HG03354 (cell line): ENCODE data around the gene FAXDC2.
"Not testable (repeated sequence)": the region's sequence is repeated elsewhere in the genome, so short reads cannot be mapped to it uniquely, and the experiment has no call there.

ENCODE experiments used
- ATAC-seq: cut with Tn5 transposase; IDR thresholded peaks from one replicate; pipeline ENCODE4 v1.9.1; 2021; ENCODE audit warnings: mild to moderate bottlenecking; ENCODE audit not compliant: unreplicated experiment, poor library complexity, severe bottlenecking

Gene FAXDC2

GRCh38 chr5:154835701-154836052 lies 14.7 kb downstream of the FAXDC2 start:
- not testable (repeated sequence) for ATAC-seq

DNA sequence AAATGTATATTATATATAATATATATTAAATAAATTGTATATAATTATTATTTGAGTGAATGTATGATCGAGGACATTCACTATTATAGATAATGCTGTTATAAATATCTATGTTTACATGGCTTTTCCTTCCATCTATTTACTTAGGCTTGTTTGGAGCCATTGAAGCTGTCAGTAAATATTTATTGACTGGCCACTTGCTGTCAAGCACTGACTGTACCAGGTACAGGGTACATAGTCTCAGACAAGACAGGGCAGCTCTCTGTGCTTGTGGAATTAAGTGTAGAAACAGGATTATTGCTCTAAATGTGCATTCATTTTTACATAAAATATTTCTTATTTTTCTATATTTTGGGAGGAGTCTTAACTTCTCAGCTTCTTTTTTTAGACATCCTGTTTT lies 16.4 kb downstream of the FAXDC2 start:
- ATAC-seq, result no peak

- not testable (repeated sequence) for ATAC-seq
Observed at GRCh38 chr5:154832804-154833203, 17.6 kb downstream of the FAXDC2 start.

DNA sequence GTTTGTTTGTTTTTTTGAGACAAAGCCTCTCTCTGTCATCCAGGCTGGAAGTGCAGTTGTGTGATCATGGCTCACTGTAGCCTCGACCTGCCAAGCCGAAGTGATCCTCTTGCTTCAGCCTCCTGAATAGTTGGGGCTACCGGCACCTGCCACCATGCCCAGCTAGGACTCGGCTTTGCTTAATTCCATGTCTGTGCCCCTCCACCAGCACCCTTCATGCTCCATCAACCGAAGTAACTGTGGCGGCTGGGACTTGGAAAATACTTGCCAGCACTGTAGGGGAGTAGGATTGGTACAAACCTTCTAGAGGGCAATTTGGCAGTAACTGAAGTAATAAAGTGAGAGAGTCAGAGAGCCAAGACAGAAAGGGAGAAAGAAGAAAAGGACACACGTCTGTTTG lies 19.0 kb downstream of the FAXDC2 start:
- no peak for ATAC-seq

GRCh38 chr5:154830596-154830995 lies 19.8 kb downstream of the FAXDC2 start:
- ATAC-seq, result no peak

DNA sequence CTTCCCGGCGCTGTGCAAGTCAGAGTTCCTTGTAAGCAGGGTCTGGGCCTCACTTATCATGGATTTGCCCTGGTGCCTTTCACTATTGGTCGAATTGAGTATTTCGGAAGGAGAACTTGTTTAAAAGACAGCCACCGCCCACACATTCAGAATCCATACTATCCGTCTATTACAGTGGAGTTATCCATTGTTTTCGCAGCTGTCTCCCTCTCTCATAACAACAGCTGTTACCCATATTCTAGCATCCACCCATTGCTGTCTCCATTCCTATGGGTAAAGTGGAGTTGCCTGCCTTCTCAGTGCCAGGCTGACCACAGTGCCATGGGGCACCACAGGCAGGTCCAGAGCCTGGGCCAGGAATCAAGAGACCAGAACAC lies 20.2 kb downstream of the FAXDC2 start:
- no peak for ATAC-seq

- no peak for ATAC-seq
Observed at GRCh38 chr5:154829589-154830218, 20.7 kb downstream of the FAXDC2 start.

GRCh38 chr5:154829181-154829588 lies 21.2 kb downstream of the FAXDC2 start:
- no peak for ATAC-seq

GRCh38 chr5:154824070-154824469 lies 26.3 kb downstream of the FAXDC2 start:
- ATAC-seq, result no peak

DNA sequence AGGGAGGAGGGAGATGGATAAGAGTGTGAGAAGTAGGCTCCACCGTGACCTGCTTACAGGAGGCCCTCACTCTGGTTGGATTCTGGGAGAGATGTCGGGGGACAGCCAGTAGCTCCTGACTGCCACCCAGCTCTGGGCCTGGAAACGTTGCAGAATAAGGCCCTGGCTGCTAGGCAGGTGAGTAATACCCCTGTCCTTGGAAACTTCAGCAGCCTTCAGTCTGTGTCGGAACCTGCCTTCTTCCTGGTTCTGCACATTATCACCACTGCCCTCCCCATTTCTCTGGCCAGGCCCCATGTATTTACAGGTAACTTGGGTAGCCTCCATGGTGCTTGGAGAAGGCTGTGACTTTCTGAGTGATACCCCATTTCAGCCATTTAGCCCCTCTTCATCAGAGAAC lies 26.8 kb downstream of the FAXDC2 start:
- no peak for ATAC-seq

DNA sequence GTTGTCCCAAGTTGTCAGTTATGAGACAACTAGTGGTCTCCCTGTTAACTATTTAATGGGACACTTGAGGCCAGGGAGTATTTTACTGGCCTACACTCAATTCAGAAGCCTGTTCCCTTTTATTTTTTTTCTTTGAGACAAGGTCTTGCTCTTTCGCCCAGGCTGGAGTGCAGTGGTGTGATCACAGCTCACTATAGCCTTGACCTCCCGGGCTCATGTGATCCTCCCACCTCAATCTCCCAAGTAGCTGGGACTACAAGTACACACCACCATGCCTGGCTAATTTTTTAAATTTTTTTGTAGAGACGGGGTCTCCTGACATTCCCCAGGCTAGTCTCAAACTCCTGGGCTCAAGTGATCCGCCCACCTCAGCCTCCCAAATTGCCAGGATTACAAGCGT lies 27.5 kb downstream of the FAXDC2 start:
- not testable (repeated sequence) for ATAC-seq

DNA sequence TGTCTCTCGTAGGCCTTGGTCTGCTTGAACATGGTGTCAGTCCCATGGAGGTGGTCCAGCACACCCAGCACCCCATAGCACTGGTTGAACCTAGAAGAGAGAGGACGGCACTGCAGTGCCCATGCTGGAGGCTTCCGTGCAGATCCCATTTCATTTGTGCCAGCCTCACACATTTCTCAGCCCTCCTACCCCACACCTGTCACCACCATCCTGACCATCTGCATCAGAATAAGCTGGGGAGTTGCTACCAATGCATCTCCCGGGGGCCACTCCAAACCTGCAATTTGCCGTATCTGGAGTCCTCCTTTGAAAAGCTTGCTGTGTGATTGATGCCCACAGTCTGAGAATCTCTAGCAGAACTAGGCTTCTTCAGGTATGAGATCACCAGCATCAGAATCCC lies 30.0 kb downstream of the FAXDC2 start:
- no peak for ATAC-seq

DNA sequence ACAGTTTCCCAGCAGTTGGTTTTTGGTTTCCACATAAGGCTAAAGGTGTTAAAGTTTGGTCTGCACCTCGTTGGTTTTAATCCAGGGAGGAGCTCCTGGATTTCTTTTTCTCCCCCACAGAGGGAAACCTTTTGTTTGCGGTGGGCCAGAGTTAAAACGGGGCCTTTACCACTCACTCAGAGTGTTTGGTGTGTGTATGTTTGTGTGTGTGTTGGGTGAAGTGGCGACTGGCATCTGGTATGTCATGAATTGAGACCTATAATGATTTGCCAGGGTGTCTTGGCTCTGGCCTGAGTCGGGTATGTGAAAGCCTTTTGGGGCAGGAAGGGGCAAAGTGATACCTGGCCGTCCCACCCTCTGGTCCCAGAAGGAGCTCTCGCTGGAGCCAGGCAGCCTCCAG lies 30.9 kb downstream of the FAXDC2 start:
- no peak for ATAC-seq

- no peak for ATAC-seq
Observed at GRCh38 chr5:154818471-154819116, 31.8 kb downstream of the FAXDC2 start.

DNA sequence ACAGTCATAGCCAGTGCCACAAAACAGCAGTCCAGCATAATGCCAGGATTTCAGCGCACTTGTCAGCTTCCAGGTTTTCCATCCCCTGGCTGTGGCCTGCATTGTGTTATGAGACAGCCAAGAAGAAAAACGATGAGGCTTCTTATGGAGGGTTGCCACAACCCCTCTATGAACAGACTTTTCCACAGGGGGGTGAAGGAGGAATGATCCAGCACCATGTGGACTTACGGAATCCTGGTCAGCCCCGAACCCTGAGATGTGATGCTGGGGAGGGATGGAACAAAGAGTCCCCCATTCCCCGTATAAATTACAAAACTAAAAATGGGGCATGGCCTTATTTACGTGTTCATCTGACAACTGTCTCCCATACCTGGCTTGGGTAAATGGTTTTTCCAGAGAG lies 32.6 kb downstream of the FAXDC2 start:
- ATAC-seq, result no peak

DNA sequence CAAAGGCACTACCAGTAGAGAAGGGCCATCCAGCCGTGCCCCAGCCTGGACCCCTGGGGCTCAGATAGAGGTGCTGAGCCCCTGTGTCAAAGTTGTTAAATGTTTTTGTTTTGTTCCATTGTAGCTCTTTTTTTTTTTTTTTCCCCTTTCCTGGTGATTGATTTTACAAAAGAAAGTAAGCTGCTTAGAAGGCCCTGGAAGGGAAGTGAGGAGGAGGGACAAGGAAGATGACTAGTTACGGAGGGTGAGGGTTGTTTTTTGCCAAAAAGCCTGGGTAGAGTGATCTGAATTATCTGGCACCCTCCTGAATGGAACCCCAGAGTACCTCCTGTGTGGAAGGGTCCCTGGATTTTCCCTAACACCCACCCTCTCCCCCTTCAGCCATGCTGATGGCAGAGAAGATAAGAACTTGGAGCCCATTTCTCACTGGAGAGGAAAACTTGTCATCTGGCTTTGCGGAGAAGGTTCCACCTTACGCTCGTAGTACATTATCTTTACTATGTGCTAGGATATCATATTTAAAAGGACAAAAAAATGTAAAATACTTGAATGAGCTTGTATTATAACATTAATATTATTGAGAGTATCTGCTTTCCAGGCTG lies 33.4 kb downstream of the FAXDC2 start:
- ATAC-seq, result no peak

GRCh38 chr5:154815684-154816247 lies 34.6 kb downstream of the FAXDC2 start:
- no peak for ATAC-seq

DNA sequence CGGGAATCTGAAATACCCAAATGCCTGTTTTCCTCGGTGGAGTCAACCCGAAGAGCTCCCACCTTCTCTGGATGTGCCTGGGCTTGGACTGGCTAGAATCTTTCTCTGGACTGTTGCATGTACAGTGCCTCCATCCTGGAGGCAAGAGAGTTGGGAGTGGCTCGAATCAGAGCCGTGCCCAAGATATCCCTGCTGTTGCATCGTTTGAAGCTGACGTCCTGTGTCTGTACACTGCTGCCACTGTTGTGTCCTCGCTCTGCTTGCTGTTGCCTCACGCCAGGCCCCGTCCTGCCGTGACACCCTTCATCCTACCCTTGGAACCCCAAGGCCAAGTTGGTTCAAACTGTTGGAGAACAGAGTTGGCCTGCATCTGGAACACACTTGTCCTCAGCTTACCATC lies 35.4 kb downstream of the FAXDC2 start:
- ATAC-seq, result no peak

GRCh38 chr5:154813736-154814135 lies 36.7 kb downstream of the FAXDC2 start:
- ATAC-seq, result no peak

- no peak for ATAC-seq
Observed at GRCh38 chr5:154813158-154813557, 37.2 kb downstream of the FAXDC2 start.
